ENCODE results near the gene KRT6A.

DNA sequence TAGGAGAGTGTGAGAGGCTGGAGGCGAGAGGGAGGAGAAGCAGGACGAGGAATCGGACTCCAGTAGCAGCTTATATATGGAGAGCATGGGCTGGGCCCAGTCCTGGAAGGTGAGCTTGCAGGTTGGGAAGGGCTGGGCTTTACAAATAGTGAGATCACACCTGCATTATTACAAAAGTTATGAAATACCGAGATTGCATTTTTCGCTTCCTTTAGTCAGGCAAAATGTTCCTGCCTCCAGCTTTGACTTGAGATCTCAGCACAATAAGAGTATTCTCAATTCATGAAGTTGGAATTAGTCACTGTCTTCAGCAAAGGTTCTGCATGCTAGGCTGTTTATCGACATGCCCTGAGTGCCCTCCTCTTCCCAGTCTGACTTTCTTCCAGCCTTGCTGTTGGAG is 41.0 kb downstream of the KRT6A start, which contains the start of gene KRT6B:
- TF ChIP-seq, protein P1, sequence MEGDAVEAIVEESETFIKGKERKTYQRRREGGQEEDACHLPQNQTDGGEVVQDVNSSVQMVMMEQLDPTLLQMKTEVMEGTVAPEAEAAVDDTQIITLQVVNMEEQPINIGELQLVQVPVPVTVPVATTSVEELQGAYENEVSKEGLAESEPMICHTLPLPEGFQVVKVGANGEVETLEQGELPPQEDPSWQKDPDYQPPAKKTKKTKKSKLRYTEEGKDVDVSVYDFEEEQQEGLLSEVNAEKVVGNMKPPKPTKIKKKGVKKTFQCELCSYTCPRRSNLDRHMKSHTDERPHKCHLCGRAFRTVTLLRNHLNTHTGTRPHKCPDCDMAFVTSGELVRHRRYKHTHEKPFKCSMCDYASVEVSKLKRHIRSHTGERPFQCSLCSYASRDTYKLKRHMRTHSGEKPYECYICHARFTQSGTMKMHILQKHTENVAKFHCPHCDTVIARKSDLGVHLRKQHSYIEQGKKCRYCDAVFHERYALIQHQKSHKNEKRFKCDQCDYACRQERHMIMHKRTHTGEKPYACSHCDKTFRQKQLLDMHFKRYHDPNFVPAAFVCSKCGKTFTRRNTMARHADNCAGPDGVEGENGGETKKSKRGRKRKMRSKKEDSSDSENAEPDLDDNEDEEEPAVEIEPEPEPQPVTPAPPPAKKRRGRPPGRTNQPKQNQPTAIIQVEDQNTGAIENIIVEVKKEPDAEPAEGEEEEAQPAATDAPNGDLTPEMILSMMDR (conservative IDR thresholded peaks at IDR 0.05): no peak
- no peak for TF ChIP-seq ZFX (IDR thresholded peaks at IDR 0.05)
